ENCODE data around the gene RCAN1. TPM values are rescaled to one million over a fixed set of nuclear protein-coding genes. Genes with fewer than 3 reads are reported as not detected.
"Not testable (repeated sequence)": the region's sequence is repeated elsewhere in the genome, so short reads cannot be mapped to it uniquely, and the experiment has no call there.

Gene RCAN1
- total and polyA plus RNA-seq, 9 of the 15 experiments (the other 6 are each of a cell fraction or from before 2014, with no cell fraction given), result 4.4 to 16.5 (median 12.3) TPM

GRCh38 chr21:34565238-34565637, 49.7 kb downstream of the RCAN1 start:
- Histone ChIP-seq H3K36me3 (ENCODE audit: control insufficient read depth, insufficient read depth, low read length) (no peaks in the 10 kb centered on the region), H3K9me3 (replicated peaks; ENCODE audit: control insufficient read depth, insufficient read depth, low read depth, low read length) (no peaks in the 10 kb centered on the region), H3K4me1 (replicated peaks in 1 of 2; ENCODE audit: control insufficient read depth in 2 of 2, insufficient read depth in 2 of 2, low read length in 2 of 2) (no peaks in the 10 kb centered on the region; a peak in 1 of 5 replicates), H2AFZ (ENCODE audit: low read depth, low read length) (no peak overlapping the region), H3K27ac (ENCODE audit: extremely low read depth, low read depth, low read length) (no peak overlapping the region), H3K4me3 (no peak overlapping the region), H4K20me1 (replicated peaks; ENCODE audit: control insufficient read depth, insufficient read depth, low read length) (no peaks in the 10 kb centered on the region), H3K9me1 (ENCODE audit: control insufficient read depth, insufficient read depth, low read length) (no peaks in the 10 kb centered on the region), H3K27me3 (ENCODE audit: control insufficient read depth in 2 of 2, insufficient read depth in 2 of 2, low read length in 2 of 2) (peaks cover 0 to 4% of the 10 kb centered on the region in 2 experiments; a peak in 1 of 5 replicates), H3K79me2 (ENCODE audit: control insufficient read depth, insufficient read depth, low read length) (no peaks in the 10 kb centered on the region), H3K9ac (ENCODE audit: insufficient read depth in 1 of 2, low read depth in 2 of 2, low read length in 2 of 2) (no peak overlapping the region), H3K4me2 (ENCODE audit: insufficient read depth, low read length) (no peak overlapping the region)
- ChIA-PET POLR2A (no interaction called here), CTCF (ENCODE audit: low intra/inter-chr PET ratio) (no interaction called here)
- intact Hi-C loops (cut with micrococcal nuclease) (no loop called here), in situ Hi-C loops (cut with MboI) (no loop called here)
- no TSS peak for BruUV-seq (replicated peaks)
- FAIRE-seq, result no peak
- no peak for DNase-seq (ENCODE audit: extremely low read depth in 1 of 4, low spot score in 3 of 4)
- 6% methylated on average over 4 of the region's 4 CpGs for WGBS (ENCODE audit: insufficient coverage, low coverage, missing lambda C conversion rate)
- no peak for ATAC-seq
- no peak for TF ChIP-seq ZFP30 (CRISPR knock-in tag; IDR thresholded peaks at IDR 0.05; ENCODE audit: borderline replicate concordance)
- TF ChIP-seq SAFB2 (IDR thresholded peaks at IDR 0.05; ENCODE audit: borderline replicate concordance, low read depth, low read length, severe bottlenecking), result no peak
- TF ChIP-seq MXD1 (CRISPR knock-in tag; IDR thresholded peaks at IDR 0.05; ENCODE audit: borderline replicate concordance, poor library complexity, severe bottlenecking), result no peak
- TF ChIP-seq ZNF766 (CRISPR knock-in tag; conservative IDR thresholded peaks at IDR 0.05), result no peak

GRCh38 chr21:34563370-34563769, 51.5 kb downstream of the RCAN1 start:
- FAIRE-seq; H3K9me1 ChIP-seq (ENCODE audit: control insufficient read depth, insufficient read depth, low read length); H3K36me3 ChIP-seq (ENCODE audit: control insufficient read depth, insufficient read depth, low read length); H2AFZ ChIP-seq (ENCODE audit: low read depth, low read length); H3K27me3 ChIP-seq (ENCODE audit: control insufficient read depth in 2 of 2, insufficient read depth in 2 of 2, low read length in 2 of 2); POLR2A ChIA-PET; ATAC-seq; in situ Hi-C loops (cut with MboI); CTCF ChIA-PET (ENCODE audit: low intra/inter-chr PET ratio); H3K9ac ChIP-seq (ENCODE audit: insufficient read depth in 1 of 2, low read depth in 2 of 2, low read length in 2 of 2); H3K4me2 ChIP-seq (ENCODE audit: insufficient read depth, low read length); H4K20me1 ChIP-seq (replicated peaks; ENCODE audit: control insufficient read depth, insufficient read depth, low read length); DNase-seq (ENCODE audit: extremely low read depth in 1 of 4, low spot score in 3 of 4); intact Hi-C loops (cut with micrococcal nuclease); BruUV-seq (replicated peaks); H3K4me1 ChIP-seq (replicated peaks in 1 of 2; ENCODE audit: control insufficient read depth in 2 of 2, insufficient read depth in 2 of 2, low read length in 2 of 2); H3K4me3 ChIP-seq; H3K9me3 ChIP-seq (replicated peaks; ENCODE audit: control insufficient read depth, insufficient read depth, low read depth, low read length); H3K27ac ChIP-seq (ENCODE audit: extremely low read depth, low read depth, low read length); H3K79me2 ChIP-seq (ENCODE audit: control insufficient read depth, insufficient read depth, low read length): not testable (repeated sequence)
- WGBS (ENCODE audit: insufficient coverage, low coverage, missing lambda C conversion rate), result 24% methylated on average over 2 of the region's 2 CpGs
